ENCODE results near the gene NADK2. TPM values are rescaled to one million over a fixed set of nuclear protein-coding genes. Genes with fewer than 3 reads are reported as not detected.
A peak's percentile ranks its signal among the peaks of the same experiment; 100 is the strongest.

Gene NADK2
- total and polyA plus RNA-seq, 12 donors: 9.8 to 53.5 (median 37.7) TPM

DNA sequence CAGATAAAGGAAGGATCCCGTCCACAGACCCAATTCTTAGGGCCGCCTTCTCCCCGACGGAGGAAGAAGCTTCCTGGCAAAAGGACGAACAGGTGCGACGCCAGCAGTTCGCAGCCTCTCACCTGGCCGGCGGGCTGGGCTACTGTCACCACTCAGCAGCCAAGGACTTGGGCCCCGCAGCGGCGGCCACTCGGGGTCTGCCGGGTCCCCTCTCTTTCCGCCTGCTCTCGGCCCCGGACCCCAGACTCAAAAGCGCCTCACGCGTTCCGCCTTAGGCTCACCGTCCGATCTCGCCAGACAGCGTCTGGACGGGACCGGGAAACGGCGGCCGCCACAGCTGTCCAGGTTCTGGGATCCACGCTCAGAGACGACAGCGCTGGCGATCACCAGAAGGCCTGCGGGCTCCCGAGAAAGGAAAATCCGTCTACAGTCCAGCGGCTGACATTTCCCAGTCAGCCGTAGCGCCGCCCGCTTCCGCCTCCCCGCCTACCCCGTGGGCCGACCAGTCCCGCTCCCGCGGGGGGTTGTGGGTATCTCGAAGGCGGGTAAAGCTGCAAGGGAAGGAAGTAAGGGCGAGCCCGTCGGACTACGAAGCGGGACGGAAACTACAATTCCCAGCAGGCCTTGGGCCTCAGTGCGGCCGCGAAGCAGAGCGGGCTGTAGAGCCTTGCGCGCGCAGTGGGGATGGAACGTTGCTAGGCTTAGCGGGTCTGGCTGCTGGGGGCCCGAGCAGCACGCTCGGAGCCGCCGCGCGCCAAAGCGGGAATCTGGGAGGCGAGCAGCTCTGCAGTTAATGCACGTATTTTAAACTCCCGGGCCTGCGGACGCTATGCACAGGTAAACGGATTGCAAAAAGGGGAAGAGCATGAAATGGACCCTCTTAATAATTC is 90.0 kb downstream of the NADK2 start, which contains the start of the genes LMBRD2 and SKP2:
Gene LMBRD2 (minus strand): TSS at position 454 of the 890 bp plus-strand sequence. CDS start 8,538 bp downstream, outside the sequence.
Gene SKP2 (plus strand): TSS at position 678 of the 890 bp plus-strand sequence. CDS start 152 bp downstream, at position 830.
- ATAC-seq (peak; percentile 99 to 100 (median 99)), DNase-seq (peak; percentile 96 to 99)
- WGBS, 2 donors: 0% methylated on average over 81 of the region's 81 CpGs
- TF ChIP-seq, protein P1, sequence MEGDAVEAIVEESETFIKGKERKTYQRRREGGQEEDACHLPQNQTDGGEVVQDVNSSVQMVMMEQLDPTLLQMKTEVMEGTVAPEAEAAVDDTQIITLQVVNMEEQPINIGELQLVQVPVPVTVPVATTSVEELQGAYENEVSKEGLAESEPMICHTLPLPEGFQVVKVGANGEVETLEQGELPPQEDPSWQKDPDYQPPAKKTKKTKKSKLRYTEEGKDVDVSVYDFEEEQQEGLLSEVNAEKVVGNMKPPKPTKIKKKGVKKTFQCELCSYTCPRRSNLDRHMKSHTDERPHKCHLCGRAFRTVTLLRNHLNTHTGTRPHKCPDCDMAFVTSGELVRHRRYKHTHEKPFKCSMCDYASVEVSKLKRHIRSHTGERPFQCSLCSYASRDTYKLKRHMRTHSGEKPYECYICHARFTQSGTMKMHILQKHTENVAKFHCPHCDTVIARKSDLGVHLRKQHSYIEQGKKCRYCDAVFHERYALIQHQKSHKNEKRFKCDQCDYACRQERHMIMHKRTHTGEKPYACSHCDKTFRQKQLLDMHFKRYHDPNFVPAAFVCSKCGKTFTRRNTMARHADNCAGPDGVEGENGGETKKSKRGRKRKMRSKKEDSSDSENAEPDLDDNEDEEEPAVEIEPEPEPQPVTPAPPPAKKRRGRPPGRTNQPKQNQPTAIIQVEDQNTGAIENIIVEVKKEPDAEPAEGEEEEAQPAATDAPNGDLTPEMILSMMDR (IDR thresholded peaks at IDR 0.05): no peak
- peak within 1 kb of the TSS; percentile 62 to 92 (median 88) for H3K27ac ChIP-seq
- H3K36me3 ChIP-seq: peaks cover 0 to 35% (median 0%) of the 10 kb centered on the region in 9 donors
- no peaks in the 10 kb centered on the region for H3K27me3 ChIP-seq
- peaks cover 2 to 58% (median 38%) of the 10 kb centered on the region in 9 donors for H3K4me1 ChIP-seq
- H3K4me3 ChIP-seq: peak within 1 kb of the TSS; percentile 86 to 100 (median 94)
- intact Hi-C loops (cut with DNase I): loop anchor here in 3 of 10 donors (1.0 to 5.0 kb wide), 2 partner anchors 90 to 91 kb away; partner anchors contain the start of gene NADK2 (in 3 of the 3)
- no peaks in the 10 kb centered on the region for H3K9me3 ChIP-seq

DNA sequence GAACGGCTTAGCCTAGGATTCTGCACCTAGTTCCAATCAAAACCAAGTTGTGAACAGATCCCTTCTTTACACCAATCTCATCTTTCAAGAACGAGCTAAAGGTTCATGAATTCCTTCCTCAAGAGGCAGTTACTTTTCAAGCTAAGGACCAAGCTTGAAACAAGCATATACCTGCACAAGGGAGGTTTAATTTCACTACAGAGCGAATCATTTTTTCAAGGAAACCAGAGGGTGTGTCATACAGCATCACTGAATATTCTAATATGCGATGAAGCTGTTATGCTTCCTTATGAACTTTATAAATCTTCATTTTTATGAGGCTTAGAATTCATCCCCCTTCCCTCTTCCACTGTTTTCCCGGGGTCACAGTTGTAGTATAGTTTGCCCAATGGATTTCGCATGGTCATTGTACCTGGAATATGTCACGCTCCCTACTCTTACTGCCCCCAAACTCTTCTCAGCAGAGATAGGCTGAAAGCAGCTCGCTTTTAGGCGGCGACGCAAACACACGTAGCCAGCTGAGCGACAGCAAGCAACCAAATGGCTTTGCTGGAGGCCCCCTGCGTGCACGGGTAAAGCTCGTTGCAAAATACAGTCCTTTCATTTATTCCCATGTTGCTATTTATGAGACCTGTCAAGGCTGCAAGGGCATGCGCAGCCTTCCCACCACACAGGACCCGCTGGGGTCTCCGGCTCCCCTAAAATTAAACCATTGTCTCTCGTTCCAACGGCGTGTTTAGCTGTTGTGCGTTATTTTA is 90.9 kb downstream of the NADK2 start:
- whole genome bisulfite sequencing, 2 donors: 4% methylated on average over 23 of the region's 23 CpGs
- H3K27ac ChIP-seq: peak overlapping the region in 9 of 10 donors; percentile 81 to 92 (median 89)

DNA sequence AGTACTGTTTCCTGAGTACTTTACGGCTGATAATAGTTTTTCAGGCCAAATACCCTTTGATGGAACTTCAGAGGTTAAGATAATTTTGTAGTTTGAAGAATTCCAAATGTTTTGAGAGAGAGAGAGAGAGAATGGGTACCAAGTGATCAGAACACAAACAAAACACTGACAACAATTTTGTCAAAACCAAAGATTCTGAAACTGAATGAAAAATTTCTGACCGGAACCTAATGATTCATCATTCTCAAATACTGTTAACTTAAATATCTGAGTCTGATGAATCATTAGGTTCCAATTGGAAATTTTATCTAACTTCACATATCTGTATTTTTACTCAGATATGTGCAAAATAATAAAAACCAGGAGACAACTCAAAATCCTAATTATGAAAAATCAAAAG is 94.0 kb downstream of the NADK2 start:
- WGBS, 2 donors: 92 to 94% methylated on average over 2 of the region's 2 CpGs
- no peak overlapping the region for H3K27ac ChIP-seq
- ATAC-seq (no peak), DNase-seq (no peak)
- H3K4me3 ChIP-seq: no peak overlapping the region
- TF ChIP-seq, protein P1 (IDR thresholded peaks at IDR 0.05): no peak
- H3K4me1 ChIP-seq: peaks cover under 1 to 45% (median 17%) of the 10 kb centered on the region in 9 donors
- intact Hi-C loops (cut with DNase I): no loop called here
- H3K36me3 ChIP-seq: peaks cover 0 to 5% (median 0%) of the 10 kb centered on the region in 9 donors
- no peaks in the 10 kb centered on the region for H3K27me3 ChIP-seq
- H3K9me3 ChIP-seq: no peaks in the 10 kb centered on the region

More for the DNA sequence above, 90.9 kb downstream of the NADK2 start:
- Histone ChIP-seq H3K4me3 (peak overlapping the region; percentile 86 to 100 (median 94)), H3K4me1 (peaks cover 2 to 52% (median 36%) of the 10 kb centered on the region in 9 donors), H3K27me3 (no peaks in the 10 kb centered on the region), H3K36me3 (peaks cover 0 to 27% (median 0%) of the 10 kb centered on the region in 9 donors), H3K9me3 (no peaks in the 10 kb centered on the region)
- ATAC-seq: peak in 7 of 8 donors; percentile 25 to 62 (median 46)
- intact Hi-C loops (cut with DNase I): loop anchor here in 2 of 10 donors (5.0 kb wide), 1 partner anchor 91 kb away; the partner anchor contains the start of gene NADK2 (in 2 of the 2)
- peak; percentile 36 for DNase-seq
- TF ChIP-seq, protein P1 (IDR thresholded peaks at IDR 0.05): no peak

DNA sequence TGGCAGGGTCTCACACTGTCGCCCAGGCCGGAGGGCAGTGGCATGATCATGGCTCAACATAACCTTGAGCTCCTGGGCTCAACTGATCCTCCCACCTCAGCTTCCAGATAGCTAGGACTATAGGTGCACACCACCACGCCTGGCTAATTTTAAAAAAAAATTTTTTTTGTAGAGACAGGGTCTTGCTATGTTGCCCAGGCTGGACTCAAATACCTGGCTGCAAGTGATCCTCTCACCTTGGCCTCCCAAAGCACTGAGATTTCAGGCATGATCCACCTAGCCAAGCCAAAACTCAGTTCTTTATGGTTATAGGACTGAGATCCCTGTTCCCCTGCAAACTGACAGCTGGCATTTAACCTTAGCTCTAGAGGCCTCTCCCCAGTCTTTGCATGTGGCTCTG is 95.3 kb downstream of the NADK2 start:
- H3K4me1 ChIP-seq: peaks cover 0 to 41% (median 13%) of the 10 kb centered on the region in 9 donors
- H3K27ac ChIP-seq: no peak overlapping the region
- intact Hi-C loops (cut with DNase I): no loop called here
- no peaks in the 10 kb centered on the region for H3K9me3 ChIP-seq
- H3K36me3 ChIP-seq: peaks cover 0 to 18% (median 0%) of the 10 kb centered on the region in 9 donors
- TF ChIP-seq, protein P1 (IDR thresholded peaks at IDR 0.05): no peak
- WGBS, 2 donors: 60 to 81% methylated on average over 3 of the region's 3 CpGs
- DNase-seq: no peak
- no peaks in the 10 kb centered on the region for H3K27me3 ChIP-seq
- H3K4me3 ChIP-seq: no peak overlapping the region
- no peak for ATAC-seq

All from heart right ventricle (tissue), 16 donors.